Measurements from ENCODE around the gene EFNA5.

EFNA5 gene

GRCh38 chr5:107477492-107477891 lies 193.2 kb downstream of the EFNA5 start:
- Histone ChIP-seq H3F3A (ENCODE audit: insufficient read depth, low read length) (no peaks in the 10 kb centered on the region), H3K27ac (ENCODE audit: low read depth, low read length, poor library complexity, severe bottlenecking) (peak overlapping the region; percentile 60), H3K9me3 (ENCODE audit: low read length) (no peaks in the 10 kb centered on the region), H3K27me3 (ENCODE audit: insufficient read depth, low read length) (no peaks in the 10 kb centered on the region), H4K20me1 (ENCODE audit: insufficient read depth, low read length) (no peaks in the 10 kb centered on the region), H3K9me2 (ENCODE audit: low read depth, low read length) (no peaks in the 10 kb centered on the region), H2AFZ (ENCODE audit: low read length) (no peak overlapping the region), H3K4me1 (ENCODE audit: insufficient read depth, low read length, severe bottlenecking) (peaks cover 57% of the 10 kb centered on the region), H3K9ac (ENCODE audit: low read length) (no peak overlapping the region), H3K4me3 (ENCODE audit: low read depth, low read length, poor library complexity, severe bottlenecking) (no peak overlapping the region), H3K79me2 (ENCODE audit: insufficient read depth, low read length) (no peaks in the 10 kb centered on the region), H3K4me2 (ENCODE audit: low read length) (no peak overlapping the region), H3K36me3 (ENCODE audit: insufficient read depth, low read length) (no peaks in the 10 kb centered on the region)
- no peak for TF ChIP-seq CTCF (IDR thresholded peaks at IDR 0.05; ENCODE audit: low read length)
- no peak for TF ChIP-seq EZH2 (IDR thresholded peaks at IDR 0.05; ENCODE audit: borderline replicate concordance, low read length)

- Histone ChIP-seq H3K4me3 (ENCODE audit: low read depth, low read length, poor library complexity, severe bottlenecking) (no peak overlapping the region), H3F3A (ENCODE audit: insufficient read depth, low read length) (no peaks in the 10 kb centered on the region), H3K4me2 (ENCODE audit: low read length) (peak overlapping the region; percentile 16; the same call in 1 of the 2 replicates), H4K20me1 (ENCODE audit: insufficient read depth, low read length) (no peaks in the 10 kb centered on the region), H3K4me1 (ENCODE audit: insufficient read depth, low read length, severe bottlenecking) (peaks cover 59% of the 10 kb centered on the region), H3K27ac (ENCODE audit: low read depth, low read length, poor library complexity, severe bottlenecking) (peak overlapping the region; percentile 60), H3K36me3 (ENCODE audit: insufficient read depth, low read length) (no peaks in the 10 kb centered on the region), H3K9ac (ENCODE audit: low read length) (no peak overlapping the region; the same call in 1 of the 2 replicates), H3K27me3 (ENCODE audit: insufficient read depth, low read length) (no peaks in the 10 kb centered on the region), H3K79me2 (ENCODE audit: insufficient read depth, low read length) (no peaks in the 10 kb centered on the region), H3K9me3 (ENCODE audit: low read length) (no peaks in the 10 kb centered on the region), H2AFZ (ENCODE audit: low read length) (no peak overlapping the region), H3K9me2 (ENCODE audit: low read depth, low read length) (no peaks in the 10 kb centered on the region)
- no peak for TF ChIP-seq EZH2 (IDR thresholded peaks at IDR 0.05; ENCODE audit: borderline replicate concordance, low read length)
- TF ChIP-seq CTCF (IDR thresholded peaks at IDR 0.05; ENCODE audit: low read length): no peak
These were observed 194.0 kb downstream of the EFNA5 start for GRCh38 chr5:107476783-107477182.

- H4K20me1 ChIP-seq (ENCODE audit: insufficient read depth, low read length): no peaks in the 10 kb centered on the region
- no peak overlapping the region for H3K4me3 ChIP-seq (ENCODE audit: low read depth, low read length, poor library complexity, severe bottlenecking)
- H3K9ac ChIP-seq (ENCODE audit: low read length): peak overlapping the region; percentile 22; the same call in 1 of the 2 replicates
- H3K27me3 ChIP-seq (ENCODE audit: insufficient read depth, low read length): no peaks in the 10 kb centered on the region
- peak overlapping the region; percentile 22; the same call in 1 of the 2 replicates for H2AFZ ChIP-seq (ENCODE audit: low read length)
- H3K9me2 ChIP-seq (ENCODE audit: low read depth, low read length): no peaks in the 10 kb centered on the region
- H3K27ac ChIP-seq (ENCODE audit: low read depth, low read length, poor library complexity, severe bottlenecking): peak overlapping the region; percentile 61
- H3K9me3 ChIP-seq (ENCODE audit: low read length): no peaks in the 10 kb centered on the region
- H3K79me2 ChIP-seq (ENCODE audit: insufficient read depth, low read length): no peaks in the 10 kb centered on the region
- H3K36me3 ChIP-seq (ENCODE audit: insufficient read depth, low read length): no peaks in the 10 kb centered on the region
- no peak overlapping the region; the same call in 1 of the 2 replicates for H3K4me2 ChIP-seq (ENCODE audit: low read length)
- no peaks in the 10 kb centered on the region for H3F3A ChIP-seq (ENCODE audit: insufficient read depth, low read length)
- H3K4me1 ChIP-seq (ENCODE audit: insufficient read depth, low read length, severe bottlenecking): peaks cover 55% of the 10 kb centered on the region
- TF ChIP-seq CTCF (IDR thresholded peaks at IDR 0.05; ENCODE audit: low read length) (no peak), EZH2 (IDR thresholded peaks at IDR 0.05; ENCODE audit: borderline replicate concordance, low read length) (no peak)
These were observed 195.8 kb downstream of the EFNA5 start for GRCh38 chr5:107474716-107475489.

Data from OCI-LY1 (cell line).